ENCODE results near the gene TET3. TPM values are rescaled to one million over a fixed set of nuclear protein-coding genes. Genes with fewer than 3 reads are reported as not detected.

The TET3 gene
- total RNA-seq, 1 donor from 2014 or later, result 15.9 TPM

GRCh38 chr2:73965053-73965452 is 19.7 kb upstream of the TET3 start:
- DNase-seq, result no peak

GRCh38 chr2:73968357-73968937 is 16.3 kb upstream of the TET3 start:
- no peak for DNase-seq

- DNase-seq, result no peak
These were observed 15.4 kb upstream of the TET3 start for GRCh38 chr2:73969356-73969755.

GRCh38 chr2:73970141-73970803 is 14.4 kb upstream of the TET3 start:
- no peak for DNase-seq

- DNase-seq, result no peak
These were observed 13.7 kb upstream of the TET3 start for GRCh38 chr2:73970850-73971471.

GRCh38 chr2:73971722-73972121 is 13.0 kb upstream of the TET3 start:
- DNase-seq, result no peak

- no peak for DNase-seq
These were observed 11.9 kb upstream of the TET3 start for GRCh38 chr2:73972846-73973245.

GRCh38 chr2:73975731-73976130 is 9.0 kb upstream of the TET3 start:
- DNase-seq, result no peak

- DNase-seq, result no peak
These were observed 7.9 kb upstream of the TET3 start for GRCh38 chr2:73976803-73977202.

GRCh38 chr2:73977466-73977865 is 7.2 kb upstream of the TET3 start:
- no peak for DNase-seq

GRCh38 chr2:73979021-73979420 is 5.7 kb upstream of the TET3 start:
- no peak for DNase-seq

- no peak for DNase-seq
These were observed 5.0 kb upstream of the TET3 start for GRCh38 chr2:73979686-73980085.

- DNase-seq, result no peak
These were observed 4.1 kb upstream of the TET3 start for GRCh38 chr2:73980566-73980965.

- no peak for DNase-seq
These were observed 3.4 kb upstream of the TET3 start for GRCh38 chr2:73981081-73982001.

- no peak for DNase-seq
These were observed 2.5 kb upstream of the TET3 start for GRCh38 chr2:73982140-73982617.

GRCh38 chr2:73983322-73984202 is 1.1 kb upstream of the TET3 start:
- DNase-seq, result no peak

GRCh38 chr2:73984922-73985307 is 205 bp downstream of the TET3 start:
- DNase-seq, result no peak

GRCh38 chr2:73985308-73986084 is 786 bp downstream of the TET3 start:
- DNase-seq, result peak; percentile 18

GRCh38 chr2:73986085-73986681 is 1.5 kb downstream of the TET3 start:
- no peak for DNase-seq

All from skin of body (tissue), 2 donors.